MM.1S (cell line): ENCODE measurements around the gene PLD1.

Experiments
- DNase-seq: peaks from one replicate; pipeline ENCODE4 v3.0.0-alpha.2; 2015
- H2AFZ ChIP-seq: fragments of 300-600 bp; sonication (generic); 2 replicates; pipeline ENCODE4 v1.6.0; 2016; ENCODE audit warnings: antibody characterized with exemption, low read length
- H3F3A ChIP-seq: fragments of 300-600 bp; sonication (generic); 2 replicates; pipeline ENCODE4 v1.6.1; 2016; ENCODE audit warnings: mild to moderate bottlenecking, antibody characterized with exemption, low read length, moderate library complexity, mixed read lengths; ENCODE audit not compliant: insufficient read depth
- H3K27ac ChIP-seq: fragments of 300-600 bp; sonication (generic); 2 replicates; pipeline ENCODE4 v1.5.1; 2016; ENCODE audit warnings: mild to moderate bottlenecking, low read length
- H3K27me3 ChIP-seq: fragments of 300-600 bp; sonication (generic); replicated peaks from 2 replicates; pipeline ENCODE4 v1.6.0; 2016; ENCODE audit warnings: low read length; ENCODE audit not compliant: insufficient read depth
- H3K36me3 ChIP-seq: fragments of 300-600 bp; sonication (generic); replicated peaks from 2 replicates; pipeline ENCODE4 v1.6.1; 2016; ENCODE audit warnings: mild to moderate bottlenecking, low read length, mixed read lengths; ENCODE audit not compliant: insufficient read depth
- H3K4me1 ChIP-seq: fragments of 300-600 bp; sonication (generic); 2 replicates; pipeline ENCODE4 v1.6.1; 2016; ENCODE audit warnings: low read length, mixed read lengths
- H3K4me2 ChIP-seq: fragments of 300-600 bp; sonication (generic); 2 replicates; pipeline ENCODE4 v1.6.0; 2016; ENCODE audit warnings: low read depth, low read length
- H3K4me3 ChIP-seq: fragments of 300-600 bp; sonication (generic); 2 replicates; pipeline ENCODE4 v1.5.1; 2016; ENCODE audit warnings: low read length, mixed read lengths
- H3K79me2 ChIP-seq: fragments of 300-600 bp; sonication (generic); 2 replicates; pipeline ENCODE4 v1.6.1; 2016; ENCODE audit warnings: mixed run types, low read length, mixed read lengths
- H3K9ac ChIP-seq: fragments of 300-600 bp; sonication (generic); 2 replicates; pipeline ENCODE4 v1.6.1; 2016; ENCODE audit warnings: low read length, mixed read lengths
- H3K9me2 ChIP-seq: fragments of 300-600 bp; sonication (generic); replicated peaks from 2 replicates; pipeline ENCODE4 v1.6.1; 2016; ENCODE audit warnings: mild to moderate bottlenecking, low read length, mixed read lengths; ENCODE audit not compliant: insufficient read depth
- H3K9me3 ChIP-seq: fragments of 300-600 bp; sonication (generic); replicated peaks from 2 replicates; pipeline ENCODE4 v1.6.1; 2016; ENCODE audit warnings: mild to moderate bottlenecking, low read length, mixed read lengths; ENCODE audit not compliant: insufficient read depth
- H4K20me1 ChIP-seq: fragments of 300-600 bp; sonication (generic); 2 replicates; pipeline ENCODE4 v1.6.1; 2016; ENCODE audit warnings: mild to moderate bottlenecking, low read length, moderate library complexity, mixed read lengths; ENCODE audit not compliant: insufficient read depth
- CTCF ChIP-seq: fragments of 300-600 bp; sonication (generic); IDR thresholded peaks from 2 replicates; pipeline ENCODE4 v1.5.1; 2016; ENCODE audit warnings: antibody characterized with exemption, low read length, mixed read lengths
- EZH2 ChIP-seq: fragments of 300-600 bp; sonication (generic); optimal IDR thresholded peaks from 2 replicates; pipeline ENCODE3; 2017; ENCODE audit warnings: low read depth, mild to moderate bottlenecking, antibody characterized with exemption, low read length, mixed read lengths
- EZH2phosphoT487 ChIP-seq: fragments of 300-600 bp; sonication (generic); IDR thresholded peaks from 2 replicates; pipeline ENCODE4 v1.6.1; 2018; ENCODE audit warnings: antibody characterized with exemption, low read length

PLD1 gene

DNA sequence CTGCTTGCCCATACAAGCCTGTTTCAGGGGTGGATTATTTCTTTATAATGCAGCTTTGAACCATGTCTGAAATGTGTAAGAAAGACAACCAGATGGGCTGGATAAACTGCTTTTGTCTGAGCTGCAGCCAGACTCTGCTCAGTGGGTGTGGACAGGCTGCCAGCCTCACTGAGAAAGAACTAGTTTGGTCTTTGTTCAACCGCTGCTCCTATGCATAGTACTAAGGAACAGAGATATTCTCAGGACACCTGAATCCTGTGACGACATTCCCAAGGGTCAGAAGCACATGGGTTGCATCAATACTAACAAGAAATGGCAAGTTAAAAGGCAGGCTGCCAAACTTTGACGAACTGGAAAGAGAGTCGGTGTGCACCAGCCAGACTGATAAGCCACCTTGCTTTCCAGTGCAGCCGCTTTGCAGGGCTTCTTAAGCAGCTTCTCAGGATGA, 57.2 kb downstream of the PLD1 start:
- Histone ChIP-seq H3F3A (no peaks in the 10 kb centered on the region), H3K9me2 (no peaks in the 10 kb centered on the region), H3K27me3 (no peaks in the 10 kb centered on the region), H3K9ac (no peak overlapping the region), H3K36me3 (no peaks in the 10 kb centered on the region), H3K4me1 (0 out of 2 replicates have a peak, but pooled peaks cover 6% of the 10 kb centered on the region), H3K79me2 (no peaks in the 10 kb centered on the region), H2AFZ (no peak overlapping the region), H4K20me1 (no peaks in the 10 kb centered on the region), H3K27ac (no peak overlapping the region), H3K9me3 (no peaks in the 10 kb centered on the region), H3K4me3 (no peak overlapping the region), H3K4me2 (no peak overlapping the region)
- TF ChIP-seq EZH2 (no peak), EZH2phosphoT487 (no peak), CTCF (no peak)
- no peak for DNase-seq

DNA sequence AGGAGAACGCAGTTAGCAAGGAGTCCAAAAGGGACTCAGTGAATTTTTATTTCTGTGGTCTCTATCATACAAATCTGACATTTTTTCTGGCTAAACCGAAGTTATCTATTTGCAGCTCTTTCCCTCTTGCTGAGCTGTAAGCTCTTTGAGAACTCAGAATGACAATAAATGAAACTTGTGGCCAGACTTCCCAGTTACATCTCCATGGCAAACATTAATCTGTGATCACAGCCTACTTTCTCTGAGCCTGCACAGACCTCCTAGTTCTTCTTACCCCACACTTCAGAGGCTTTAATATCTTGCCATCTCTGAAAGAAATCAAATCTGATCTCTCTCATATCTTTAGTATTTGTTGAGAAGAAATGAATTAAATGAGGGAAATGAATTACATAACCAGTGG, 58.0 kb downstream of the PLD1 start:
- no peaks in the 10 kb centered on the region for H3K27me3 ChIP-seq
- H3K79me2 ChIP-seq = no peaks in the 10 kb centered on the region
- H3F3A ChIP-seq = no peaks in the 10 kb centered on the region
- H3K4me3 ChIP-seq = no peak overlapping the region
- H3K9me3 ChIP-seq = no peaks in the 10 kb centered on the region
- no peak for DNase-seq
- H3K9me2 ChIP-seq = no peaks in the 10 kb centered on the region
- no peaks in the 10 kb centered on the region for H4K20me1 ChIP-seq
- no peak overlapping the region for H3K27ac ChIP-seq
- H3K9ac ChIP-seq = no peak overlapping the region
- H2AFZ ChIP-seq = no peak overlapping the region
- H3K4me2 ChIP-seq = no peak overlapping the region
- no peaks in the 10 kb centered on the region for H3K4me1 ChIP-seq
- H3K36me3 ChIP-seq = no peaks in the 10 kb centered on the region
- TF ChIP-seq EZH2 (no peak), EZH2phosphoT487 (no peak), CTCF (no peak)

- Histone ChIP-seq H3K4me2 (no peak overlapping the region), H3K4me3 (no peak overlapping the region), H3F3A (no peaks in the 10 kb centered on the region), H3K4me1 (no peaks in the 10 kb centered on the region), H3K27ac (no peak overlapping the region), H2AFZ (no peak overlapping the region), H3K9me2 (no peaks in the 10 kb centered on the region), H3K9ac (no peak overlapping the region), H3K9me3 (no peaks in the 10 kb centered on the region), H3K79me2 (no peaks in the 10 kb centered on the region), H3K36me3 (no peaks in the 10 kb centered on the region), H3K27me3 (no peaks in the 10 kb centered on the region), H4K20me1 (no peaks in the 10 kb centered on the region)
- DNase-seq = no peak
- TF ChIP-seq EZH2phosphoT487 = no peak
- TF ChIP-seq EZH2 = no peak
- TF ChIP-seq CTCF = no peak
Measured at GRCh38 chr3:171749124-171749523, 61.2 kb downstream of the PLD1 start.
